ENCODE results near the gene IMMP2L.

The IMMP2L gene

GRCh38 chr7:111026806-111027205 lies 535.5 kb downstream of the IMMP2L start:
- no peak overlapping the region for H3K4me2 ChIP-seq (ENCODE audit: insufficient read depth, low read length)

GRCh38 chr7:111026343-111026742 lies 535.9 kb downstream of the IMMP2L start:
- Histone ChIP-seq H3K9ac (ENCODE audit: low read depth, low read length) (no peak overlapping the region), H3K4me3 (ENCODE audit: low read depth in 1 of 2, low read length in 2 of 2) (no peak overlapping the region), H3K27ac (ENCODE audit: low read length) (peak overlapping the region; percentile 88), H3K79me2 (ENCODE audit: insufficient read depth, low read length) (no peaks in the 10 kb centered on the region), H3K9me3 (ENCODE audit: insufficient read depth, low read length, severe bottlenecking) (no peaks in the 10 kb centered on the region), H3K4me2 (ENCODE audit: insufficient read depth, low read length) (no peak overlapping the region), H4K20me1 (ENCODE audit: insufficient read depth, low read length) (no peaks in the 10 kb centered on the region), H2AFZ (ENCODE audit: low read depth, low read length) (peak overlapping the region; percentile 34; the same call in 1 of the 2 replicates), H3K4me1 (ENCODE audit: insufficient read depth, low read length) (peaks cover 70% of the 10 kb centered on the region), H3K27me3 (ENCODE audit: insufficient read depth, low read length, poor library complexity) (no peaks in the 10 kb centered on the region), H3K36me3 (ENCODE audit: insufficient read depth, low read length) (no peaks in the 10 kb centered on the region)
- ATAC-seq (ENCODE audit: insufficient read depth, low read depth) (no peak), DNase-seq (no peak)
- no peak for TF ChIP-seq EZH2 (IDR thresholded peaks at IDR 0.05; ENCODE audit: borderline replicate concordance, low read depth, low read length, severe bottlenecking)
- TF ChIP-seq CTCF (IDR thresholded peaks at IDR 0.05; ENCODE audit: borderline replicate concordance, extremely low read depth, low read length, poor library complexity, severe bottlenecking): no peak

More at GRCh38 chr7:111026806-111027205, 535.5 kb downstream of the IMMP2L start:
- DNase-seq: no peak
- no peak for ATAC-seq (ENCODE audit: insufficient read depth, low read depth)
- Histone ChIP-seq H3K27me3 (ENCODE audit: insufficient read depth, low read length, poor library complexity) (no peaks in the 10 kb centered on the region), H4K20me1 (ENCODE audit: insufficient read depth, low read length) (no peaks in the 10 kb centered on the region), H3K9me3 (ENCODE audit: insufficient read depth, low read length, severe bottlenecking) (no peaks in the 10 kb centered on the region), H3K36me3 (ENCODE audit: insufficient read depth, low read length) (no peaks in the 10 kb centered on the region), H3K9ac (ENCODE audit: low read depth, low read length) (no peak overlapping the region), H3K4me1 (ENCODE audit: insufficient read depth, low read length) (peaks cover 70% of the 10 kb centered on the region), H3K27ac (ENCODE audit: low read length) (peak overlapping the region; percentile 88), H3K4me3 (ENCODE audit: low read depth in 1 of 2, low read length in 2 of 2) (no peak overlapping the region), H2AFZ (ENCODE audit: low read depth, low read length) (peak overlapping the region; percentile 34), H3K79me2 (ENCODE audit: insufficient read depth, low read length) (no peaks in the 10 kb centered on the region)
- TF ChIP-seq CTCF (IDR thresholded peaks at IDR 0.05; ENCODE audit: borderline replicate concordance, extremely low read depth, low read length, poor library complexity, severe bottlenecking): no peak
- TF ChIP-seq EZH2 (IDR thresholded peaks at IDR 0.05; ENCODE audit: borderline replicate concordance, low read depth, low read length, severe bottlenecking): no peak

GRCh38 chr7:111025006-111025405 lies 537.3 kb downstream of the IMMP2L start:
- TF ChIP-seq CTCF (IDR thresholded peaks at IDR 0.05; ENCODE audit: borderline replicate concordance, extremely low read depth, low read length, poor library complexity, severe bottlenecking) (no peak), EZH2 (IDR thresholded peaks at IDR 0.05; ENCODE audit: borderline replicate concordance, low read depth, low read length, severe bottlenecking) (no peak)
- Histone ChIP-seq H2AFZ (ENCODE audit: low read depth, low read length) (no peak overlapping the region; the same call in 1 of the 2 replicates), H4K20me1 (ENCODE audit: insufficient read depth, low read length) (no peaks in the 10 kb centered on the region), H3K27me3 (ENCODE audit: insufficient read depth, low read length, poor library complexity) (no peaks in the 10 kb centered on the region), H3K27ac (ENCODE audit: low read length) (peak overlapping the region; percentile 88), H3K9me3 (ENCODE audit: insufficient read depth, low read length, severe bottlenecking) (no peaks in the 10 kb centered on the region), H3K4me3 (ENCODE audit: low read depth in 1 of 2, low read length in 2 of 2) (peak overlapping the region in 1 of 2 experiments; percentile 13; a peak in 1 of 4 replicates), H3K4me2 (ENCODE audit: insufficient read depth, low read length) (peak overlapping the region; percentile 40), H3K4me1 (ENCODE audit: insufficient read depth, low read length) (peaks cover 69% of the 10 kb centered on the region), H3K36me3 (ENCODE audit: insufficient read depth, low read length) (no peaks in the 10 kb centered on the region), H3K9ac (ENCODE audit: low read depth, low read length) (peak overlapping the region; percentile 37; the same call in 1 of the 2 replicates), H3K79me2 (ENCODE audit: insufficient read depth, low read length) (no peaks in the 10 kb centered on the region)
- DNase-seq (peak; percentile 80), ATAC-seq (ENCODE audit: insufficient read depth, low read depth) (peak; percentile 98)
